HepG2 (cell line): ENCODE data around the gene OTOP3. TPM values are rescaled to one million over a fixed set of nuclear protein-coding genes. Genes with fewer than 3 reads are reported as not detected.

Experiments used
- ATAC-seq: fragments of 200-7000 bp; cut with Tn5 transposase; 3 replicates; pipeline ENCODE4 v1.9.1; 2020; ENCODE audit warnings: mild to moderate bottlenecking, moderate library complexity
- BruUV-seq: library from RNA; stranded (reverse); fragments of 400-500 nt; replicated peaks from 2 replicates; lab custom pipeline; 2021; lab: Mats Ljungman, UMichigan
- CTCF ChIA-PET: fragments of 300-600 bp; formaldehyde crosslinking; extraction: SDS; loops from one replicate; lab custom pipeline; 2021; ENCODE audit warnings: low total read pairs, inconsistent platforms, low intra/inter-chr PET ratio; lab: Yijun Ruan, JAX
- POLR2A ChIA-PET: fragments of 350-600 bp; sonication (Branson Sonifier 250); formaldehyde crosslinking; loops from one replicate; lab custom pipeline; 2020; ENCODE audit warnings: antibody characterized with exemption, inconsistent platforms; lab: Yijun Ruan, JAX
- DNase-seq: peaks from one replicate; pipeline ENCODE4 v3.0.0-alpha.2; 2015; ENCODE audit warnings: low spot score
- FAIRE-seq: peaks from 3 replicates; lab custom pipeline; 2011; peaks lifted over from hg19 to GRCh38; lab: Jason Lieb, UNC
- H2AFZ ChIP-seq: one replicate; pipeline ENCODE4 v1.6.1; 2011; ENCODE audit warnings: low read length, inconsistent platforms
- H3K27ac ChIP-seq: fragments of 300-600 bp; 3 replicates; pipeline ENCODE4 v1.8.0; 2011; ENCODE audit warnings: mixed run types, mild to moderate bottlenecking, mixed read lengths, low read length, inconsistent platforms; ENCODE audit not compliant: insufficient read depth; ENCODE audit errors: extremely low read length
- H3K27me3 ChIP-seq, 2 experiments: fragments of 200-600 bp in 1 of 2; 2 replicates in 1 of 2; 3 replicates in 1 of 2; pipeline versions ENCODE4 v1.6.0 to v1.8.0; 2011; ENCODE audit warnings: low read length in 2 of 2, mild to moderate bottlenecking in 2 of 2, moderate library complexity in 2 of 2, inconsistent platforms in 1 of 2; ENCODE audit not compliant: insufficient read depth in 2 of 2, control insufficient read depth in 1 of 2
- H3K36me3 ChIP-seq, 2 experiments: fragments of 200-600 bp in 1 of 2; replicated peaks in 1 of 2; 2 replicates in 1 of 2; 3 replicates in 1 of 2; pipeline versions ENCODE4 v1.5.1 to v1.8.0; 2011; ENCODE audit warnings: low read length in 2 of 2, inconsistent platforms in 1 of 2; ENCODE audit not compliant: insufficient read depth in 2 of 2, control insufficient read depth in 1 of 2
- H3K4me1 ChIP-seq: 2 replicates; pipeline ENCODE4 v1.5.1; 2012; ENCODE audit warnings: low read length, inconsistent platforms; ENCODE audit not compliant: insufficient read depth
- H3K4me2 ChIP-seq: 2 replicates; pipeline ENCODE4 v1.6.0; 2011; ENCODE audit warnings: low read depth, low read length, inconsistent platforms
- H3K4me3 ChIP-seq, 3 experiments: fragments of 200-600 bp in 1 of 3; sonication (generic), shearing (Covaris generic) in 1 of 3; replicated peaks in 1 of 3; 2 replicates each; pipeline ENCODE4 v1.5.1; 2011 to 2016; ENCODE audit warnings: low read length in 3 of 3, inconsistent platforms in 2 of 3, low read depth in 2 of 3, mild to moderate bottlenecking in 2 of 3, control low read depth in 1 of 3, mixed read lengths in 1 of 3; ENCODE audit not compliant: insufficient read depth in 1 of 3
- H3K79me2 ChIP-seq: one replicate; pipeline ENCODE4 v1.6.1; 2011; ENCODE audit warnings: low read length, inconsistent platforms; ENCODE audit not compliant: insufficient read depth
- H3K9ac ChIP-seq: 2 replicates; pipeline ENCODE4 v1.6.0; 2011; ENCODE audit warnings: mild to moderate bottlenecking, low read depth, low read length, inconsistent platforms; ENCODE audit not compliant: insufficient read depth
- H3K9me3 ChIP-seq: 2 replicates; pipeline ENCODE4 v1.5.1; 2012; ENCODE audit warnings: mild to moderate bottlenecking, low read length
- H4K20me1 ChIP-seq: 2 replicates; pipeline ENCODE4 v1.6.0; 2011; ENCODE audit warnings: inconsistent platforms, mild to moderate bottlenecking, low read length, moderate library complexity; ENCODE audit not compliant: insufficient read depth
- BRD4 ChIP-seq: sonication (generic); formaldehyde crosslinking; IDR thresholded peaks from 2 replicates; pipeline ENCODE4 v1.4.0; 2020; ENCODE audit warnings: missing genetic modification reagents
- PPARG ChIP-seq: conservative IDR thresholded peaks from 2 replicates; pipeline ENCODE4 v1.6.1; 2016; ENCODE audit warnings: missing biosample characterization, missing genetic modification reagents
- RARG ChIP-seq: sonication (generic); formaldehyde crosslinking; IDR thresholded peaks from 2 replicates; pipeline ENCODE4 v1.4.0; 2020; ENCODE audit warnings: low read depth, mild to moderate bottlenecking, missing genetic modification reagents
- YEATS4 ChIP-seq: sonication (generic); formaldehyde crosslinking; IDR thresholded peaks from 2 replicates; pipeline ENCODE4 v1.4.0; 2020; ENCODE audit warnings: missing genetic modification reagents, borderline replicate concordance
- ZBTB7B ChIP-seq: sonication (generic); formaldehyde crosslinking; IDR thresholded peaks from 2 replicates; pipeline ENCODE4 v1.4.0; 2020; ENCODE audit warnings: missing genetic modification reagents
- ZNF724P ChIP-seq: sonication (generic); formaldehyde crosslinking; IDR thresholded peaks from 2 replicates; pipeline ENCODE4 v1.8.0; 2022; ENCODE audit warnings: missing genetic modification reagents, borderline replicate concordance
- WGBS: methylation state at CpG from one replicate; pipeline ENCODE4 v1.1.6; 2017; ENCODE audit warnings: low lambda C conversion rate; 5-methylcytosine and 5-hydroxymethylcytosine counted together
- in situ Hi-C: cut with HindIII; loops from 2 replicates; pipeline ENCODE4 v1.10.0; 2017; ENCODE audit warnings: low pct_unique_long_range_greater_than_20kb; ENCODE audit not compliant: extremely low pct_ligation_motif_present
- intact Hi-C: fragments of 100-400 bp; cut with micrococcal nuclease; formaldehyde crosslinking; loops from one replicate; pipeline ENCODE4 v1.10.0; 2022; ENCODE audit not compliant: unreplicated experiment
- polyA plus RNA-seq, 8 experiments: library from polyadenylated mRNA; depleted of rRNA in 3 of 8; stranded (reverse) in 7 of 8; unstranded in 1 of 8; fragments of >200 nt; fragmentation: Illumina TruSeq in 4 of 8; extraction: Trizol in 4 of 8; gene quantifications; 2 replicates each; pipeline versions ENCODE4 v1.2.1 to v1.2.3, GENCODE V29; 2011 to 2016; ENCODE audit warnings: low read depth in 4 of 8, missing spikeins in 1 of 8, mixed read lengths in 1 of 8; ENCODE audit not compliant: insufficient read depth in 1 of 8
- total RNA-seq, 5 experiments: library from RNA; depleted of rRNA; stranded (reverse); fragments of >200 nt; fragmentation: Illumina TruSeq; extraction: Trizol; gene quantifications; 2 replicates each; pipeline ENCODE4 v1.2.3, GENCODE V29; 2016; ENCODE audit warnings: low read depth in 1 of 5
- TF ChIP-seq, protein P1 (sequence below): sonication (generic); formaldehyde crosslinking; conservative IDR thresholded peaks from 2 replicates; pipeline ENCODE4 v1.4.0; 2020; ENCODE audit warnings: missing genetic modification reagents
- TF ChIP-seq, protein P2 (sequence below): sonication (generic); formaldehyde crosslinking; IDR thresholded peaks from 2 replicates; pipeline ENCODE4 v1.5.0; 2020; ENCODE audit warnings: mild to moderate bottlenecking, missing genetic modification reagents, borderline replicate concordance

OTOP3 gene
- total and polyA plus RNA-seq, 2 of the 13 experiments (the other 11 are each of a cell fraction or from before 2014, with no cell fraction given), result not detected

DNA sequence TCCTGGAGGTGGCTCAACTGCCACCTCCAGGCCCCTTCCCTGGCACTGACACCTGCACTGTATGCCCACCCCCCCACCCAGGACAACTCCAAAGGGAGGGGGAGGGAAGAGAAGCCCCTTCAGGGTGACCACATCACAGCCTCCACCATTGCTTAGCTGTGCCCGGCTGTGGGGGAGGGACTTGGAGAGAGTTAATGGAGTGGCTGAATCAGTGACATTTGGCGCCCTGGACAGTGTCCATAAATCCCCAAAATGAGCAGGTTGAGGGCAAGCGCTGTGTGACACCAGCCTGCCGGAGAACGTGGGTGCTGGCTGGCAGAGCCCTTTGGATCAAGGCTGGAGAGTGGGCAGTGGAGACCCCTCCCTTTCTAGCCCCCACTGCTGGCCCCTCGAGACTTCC, 13.5 kb upstream of the OTOP3 start:
- no peaks in the 10 kb centered on the region for H3K36me3 ChIP-seq
- no peak overlapping the region for H3K4me2 ChIP-seq
- H4K20me1 ChIP-seq, result no peaks in the 10 kb centered on the region
- H3K27ac ChIP-seq, result no peak overlapping the region
- POLR2A ChIA-PET, result no interaction called here
- no peak for DNase-seq
- peaks cover 23 to 74% of the 10 kb centered on the region in 2 experiments for H3K27me3 ChIP-seq
- intact Hi-C loops, result no loop called here
- FAIRE-seq, result no peak
- ATAC-seq, result no peak
- no peak overlapping the region for H3K9ac ChIP-seq
- no TSS peak for BruUV-seq
- no peak overlapping the region for H2AFZ ChIP-seq
- 27% methylated on average over 6 of the region's 6 CpGs for WGBS
- peaks cover 31% of the 10 kb centered on the region for H3K4me1 ChIP-seq
- TF ChIP-seq PPARG, result no peak
- TF ChIP-seq, protein P1, sequence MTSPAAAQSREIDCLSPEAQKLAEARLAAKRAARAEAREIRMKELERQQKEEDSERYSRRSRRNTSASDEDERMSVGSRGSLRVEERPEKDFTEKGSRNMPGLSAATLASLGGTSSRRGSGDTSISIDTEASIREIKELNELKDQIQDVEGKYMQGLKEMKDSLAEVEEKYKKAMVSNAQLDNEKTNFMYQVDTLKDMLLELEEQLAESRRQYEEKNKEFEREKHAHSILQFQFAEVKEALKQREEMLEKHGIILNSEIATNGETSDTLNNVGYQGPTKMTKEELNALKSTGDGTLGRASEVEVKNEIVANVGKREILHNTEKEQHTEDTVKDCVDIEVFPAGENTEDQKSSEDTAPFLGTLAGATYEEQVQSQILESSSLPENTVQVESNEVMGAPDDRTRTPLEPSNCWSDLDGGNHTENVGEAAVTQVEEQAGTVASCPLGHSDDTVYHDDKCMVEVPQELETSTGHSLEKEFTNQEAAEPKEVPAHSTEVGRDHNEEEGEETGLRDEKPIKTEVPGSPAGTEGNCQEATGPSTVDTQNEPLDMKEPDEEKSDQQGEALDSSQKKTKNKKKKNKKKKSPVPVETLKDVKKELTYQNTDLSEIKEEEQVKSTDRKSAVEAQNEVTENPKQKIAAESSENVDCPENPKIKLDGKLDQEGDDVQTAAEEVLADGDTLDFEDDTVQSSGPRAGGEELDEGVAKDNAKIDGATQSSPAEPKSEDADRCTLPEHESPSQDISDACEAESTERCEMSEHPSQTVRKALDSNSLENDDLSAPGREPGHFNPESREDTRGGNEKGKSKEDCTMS, result no peak
- no peak for TF ChIP-seq ZBTB7B (CRISPR knock-in tag)
- TF ChIP-seq ZNF724P (CRISPR knock-in tag), result no peak
- no peak for TF ChIP-seq YEATS4 (CRISPR knock-in tag)
- TF ChIP-seq RARG (CRISPR knock-in tag), result no peak
- TF ChIP-seq BRD4 (CRISPR knock-in tag), result no peak
- TF ChIP-seq, protein P2, sequence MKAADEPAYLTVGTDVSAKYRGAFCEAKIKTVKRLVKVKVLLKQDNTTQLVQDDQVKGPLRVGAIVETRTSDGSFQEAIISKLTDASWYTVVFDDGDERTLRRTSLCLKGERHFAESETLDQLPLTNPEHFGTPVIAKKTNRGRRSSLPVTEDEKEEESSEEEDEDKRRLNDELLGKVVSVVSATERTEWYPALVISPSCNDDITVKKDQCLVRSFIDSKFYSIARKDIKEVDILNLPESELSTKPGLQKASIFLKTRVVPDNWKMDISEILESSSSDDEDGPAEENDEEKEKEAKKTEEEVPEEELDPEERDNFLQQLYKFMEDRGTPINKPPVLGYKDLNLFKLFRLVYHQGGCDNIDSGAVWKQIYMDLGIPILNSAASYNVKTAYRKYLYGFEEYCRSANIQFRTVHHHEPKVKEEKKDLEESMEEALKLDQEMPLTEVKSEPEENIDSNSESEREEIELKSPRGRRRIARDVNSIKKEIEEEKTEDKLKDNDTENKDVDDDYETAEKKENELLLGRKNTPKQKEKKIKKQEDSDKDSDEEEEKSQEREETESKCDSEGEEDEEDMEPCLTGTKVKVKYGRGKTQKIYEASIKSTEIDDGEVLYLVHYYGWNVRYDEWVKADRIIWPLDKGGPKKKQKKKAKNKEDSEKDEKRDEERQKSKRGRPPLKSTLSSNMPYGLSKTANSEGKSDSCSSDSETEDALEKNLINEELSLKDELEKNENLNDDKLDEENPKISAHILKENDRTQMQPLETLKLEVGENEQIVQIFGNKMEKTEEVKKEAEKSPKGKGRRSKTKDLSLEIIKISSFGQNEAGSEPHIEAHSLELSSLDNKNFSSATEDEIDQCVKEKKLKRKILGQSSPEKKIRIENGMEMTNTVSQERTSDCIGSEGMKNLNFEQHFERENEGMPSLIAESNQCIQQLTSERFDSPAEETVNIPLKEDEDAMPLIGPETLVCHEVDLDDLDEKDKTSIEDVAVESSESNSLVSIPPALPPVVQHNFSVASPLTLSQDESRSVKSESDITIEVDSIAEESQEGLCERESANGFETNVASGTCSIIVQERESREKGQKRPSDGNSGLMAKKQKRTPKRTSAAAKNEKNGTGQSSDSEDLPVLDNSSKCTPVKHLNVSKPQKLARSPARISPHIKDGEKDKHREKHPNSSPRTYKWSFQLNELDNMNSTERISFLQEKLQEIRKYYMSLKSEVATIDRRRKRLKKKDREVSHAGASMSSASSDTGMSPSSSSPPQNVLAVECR (CRISPR knock-in tag), result no peak
- no peaks in the 10 kb centered on the region for H3K79me2 ChIP-seq
- in situ Hi-C loops, result loop anchor here (5.0 kb wide), 1 partner anchor 35 kb away; no protein-coding TSS in a partner anchor
- no peak overlapping the region for H3K4me3 ChIP-seq
- CTCF ChIA-PET, result interaction anchor here (3.2 to 3.4 kb wide), 2 partner anchors 36 to 39 kb away, joined by 23 to 32 read pairs; no protein-coding TSS in a partner anchor
- H3K9me3 ChIP-seq, result no peaks in the 10 kb centered on the region
